Left forelimb (tissue), 1 donor: ENCODE measurements around the gene ZNF236.

ENCODE experiments used
- DNase-seq: peaks from one replicate; pipeline ENCODE4 v3.0.0-alpha.2; 2018; ENCODE audit warnings: low spot score

ZNF236 gene

GRCh38 chr18:76973520-76974266 lies 151.3 kb downstream of the ZNF236 start:
- peak; percentile 60 for DNase-seq

GRCh38 chr18:76974386-76974785 lies 152.0 kb downstream of the ZNF236 start:
- peak; percentile 38 for DNase-seq

- peak; percentile 54 for DNase-seq
These were observed 153.3 kb downstream of the ZNF236 start for GRCh38 chr18:76975577-76976110.

- peak; percentile 58 for DNase-seq
These were observed 154.8 kb downstream of the ZNF236 start for GRCh38 chr18:76977108-76977621.

GRCh38 chr18:76977684-76978232 lies 155.4 kb downstream of the ZNF236 start:
- DNase-seq: peak; percentile 54

GRCh38 chr18:76978616-76979015 lies 156.3 kb downstream of the ZNF236 start:
- DNase-seq: peak; percentile 34

- peak; percentile 51 for DNase-seq
These were observed 156.9 kb downstream of the ZNF236 start for GRCh38 chr18:76979111-76979751.

- peak; percentile 42 for DNase-seq
These were observed 157.5 kb downstream of the ZNF236 start for GRCh38 chr18:76979906-76980305.

GRCh38 chr18:76980663-76981395 lies 158.5 kb downstream of the ZNF236 start:
- peak; percentile 22 for DNase-seq

GRCh38 chr18:76981396-76981968 lies 159.1 kb downstream of the ZNF236 start:
- peak; percentile 30 for DNase-seq

GRCh38 chr18:76982038-76982437 lies 159.7 kb downstream of the ZNF236 start:
- DNase-seq: peak; percentile 9

GRCh38 chr18:76982841-76983583 lies 160.7 kb downstream of the ZNF236 start:
- DNase-seq: peak; percentile 78

GRCh38 chr18:76983613-76984051 lies 161.3 kb downstream of the ZNF236 start:
- peak; percentile 53 for DNase-seq

GRCh38 chr18:76984193-76985155 lies 162.1 kb downstream of the ZNF236 start:
- peak; percentile 61 for DNase-seq

- peak; percentile 31 for DNase-seq
These were observed 163.0 kb downstream of the ZNF236 start for GRCh38 chr18:76985156-76985950.

- DNase-seq: peak; percentile 55
These were observed 163.5 kb downstream of the ZNF236 start for GRCh38 chr18:76985951-76986236.

- DNase-seq: peak; percentile 18
These were observed 164.0 kb downstream of the ZNF236 start for GRCh38 chr18:76986406-76986805.

GRCh38 chr18:76988031-76988826 lies 165.9 kb downstream of the ZNF236 start:
- DNase-seq: peak; percentile 52
